H9 (cell line): ENCODE measurements around the gene TTN. TPM values are rescaled to one million over a fixed set of nuclear protein-coding genes. Genes with fewer than 3 reads are reported as not detected.

ENCODE experiments used
- DNase-seq: peaks from one replicate; pipeline ENCODE4 v3.0.0-alpha.2; 2017
- H2AFZ ChIP-seq: one replicate; pipeline ENCODE4 v1.6.1; 2013; ENCODE audit warnings: mild to moderate bottlenecking, low read length, control low read depth, moderate library complexity
- H2AK5ac ChIP-seq: 2 replicates; pipeline ENCODE4 v1.6.1; 2013; ENCODE audit warnings: low read length, control low read depth, mixed read lengths; ENCODE audit not compliant: insufficient read length
- H2BK120ac ChIP-seq: one replicate; pipeline ENCODE4 v1.6.1; 2013; ENCODE audit warnings: low read depth, mild to moderate bottlenecking, low read length, control low read depth, inconsistent platforms; ENCODE audit not compliant: poor library complexity, severe bottlenecking
- H2BK12ac ChIP-seq: 2 replicates; pipeline ENCODE4 v1.6.1; 2013; ENCODE audit warnings: low read length, control low read depth, mixed read lengths, low read depth; ENCODE audit not compliant: insufficient read length
- H2BK15ac ChIP-seq: 2 replicates; pipeline ENCODE4 v1.6.1; 2013; ENCODE audit warnings: low read depth, low read length, control low read depth
- H2BK20ac ChIP-seq: one replicate; pipeline ENCODE4 v1.6.1; 2013; ENCODE audit warnings: low read depth, mild to moderate bottlenecking, low read length, control low read depth, inconsistent platforms; ENCODE audit not compliant: poor library complexity, severe bottlenecking
- H2BK5ac ChIP-seq: 2 replicates; pipeline ENCODE4 v1.6.1; 2013; ENCODE audit warnings: low read length, control low read depth, mixed read lengths; ENCODE audit not compliant: insufficient read length
- H3K14ac ChIP-seq: 2 replicates; pipeline ENCODE4 v1.6.1; 2013; ENCODE audit warnings: low read length, control low read depth; ENCODE audit not compliant: insufficient read depth
- H3K18ac ChIP-seq: 2 replicates; pipeline ENCODE4 v1.6.1; 2013; ENCODE audit warnings: low read depth, mild to moderate bottlenecking, mixed read lengths, low read length, control low read depth; ENCODE audit not compliant: insufficient read length
- H3K23ac ChIP-seq: 2 replicates; pipeline ENCODE4 v1.6.1; 2013; ENCODE audit warnings: low read length, control low read depth, mixed read lengths, low read depth; ENCODE audit not compliant: insufficient read length
- H3K23me2 ChIP-seq: 2 replicates; pipeline ENCODE4 v1.6.1; 2013; ENCODE audit warnings: low read depth, mild to moderate bottlenecking, mixed read lengths, low read length, control low read depth; ENCODE audit not compliant: insufficient read length, poor library complexity, severe bottlenecking
- H3K27ac ChIP-seq: 2 replicates; pipeline ENCODE4 v1.5.1; 2013; ENCODE audit warnings: low read length, control low read depth, mixed read lengths, low read depth; ENCODE audit not compliant: insufficient read length
- H3K27me3 ChIP-seq: 2 replicates; pipeline ENCODE4 v1.6.1; 2013; ENCODE audit warnings: low read length, control low read depth, inconsistent platforms; ENCODE audit not compliant: insufficient read depth
- H3K4ac ChIP-seq: 2 replicates; pipeline ENCODE4 v1.6.1; 2013; ENCODE audit warnings: low read depth, mild to moderate bottlenecking, control low read depth, inconsistent platforms, low read length, moderate library complexity
- H3K4me1 ChIP-seq: 2 replicates; pipeline ENCODE4 v1.6.1; 2013; ENCODE audit warnings: low read length, control low read depth, inconsistent platforms; ENCODE audit not compliant: insufficient read depth
- H3K4me2 ChIP-seq: 2 replicates; pipeline ENCODE4 v1.6.1; 2013; ENCODE audit warnings: low read length, control low read depth, mixed read lengths; ENCODE audit not compliant: insufficient read length, insufficient read depth
- H3K56ac ChIP-seq: 2 replicates; pipeline ENCODE4 v1.6.1; 2013; ENCODE audit warnings: low read depth, mild to moderate bottlenecking, mixed read lengths, low read length, control low read depth; ENCODE audit not compliant: insufficient read length
- H3K79me1 ChIP-seq: 2 replicates; pipeline ENCODE4 v1.6.1; 2013; ENCODE audit warnings: low read depth, mild to moderate bottlenecking, moderate library complexity, low read length, control low read depth, inconsistent platforms; ENCODE audit not compliant: insufficient read depth, poor library complexity, severe bottlenecking
- H3K79me2 ChIP-seq: 2 replicates; pipeline ENCODE4 v1.6.1; 2013; ENCODE audit warnings: low read length, control low read depth, inconsistent platforms; ENCODE audit not compliant: insufficient read depth
- H3K9ac ChIP-seq: 2 replicates; pipeline ENCODE4 v1.6.1; 2013; ENCODE audit warnings: low read length, control low read depth, mixed read lengths; ENCODE audit not compliant: insufficient read length; ENCODE audit errors: extremely low read depth
- H3K9me3 ChIP-seq: one replicate; pipeline ENCODE4 v1.6.1; 2013; ENCODE audit warnings: low read depth, low read length, inconsistent platforms; ENCODE audit not compliant: control insufficient read depth
- H3T11ph ChIP-seq: one replicate; pipeline ENCODE4 v1.6.1; 2013; ENCODE audit warnings: mild to moderate bottlenecking, low read length, control low read depth, inconsistent platforms
- H4K20me1 ChIP-seq: one replicate; pipeline ENCODE4 v1.6.1; 2013; ENCODE audit not compliant: control insufficient read depth, insufficient read length, insufficient read depth
- H4K5ac ChIP-seq: 2 replicates; pipeline ENCODE4 v1.6.1; 2013; ENCODE audit warnings: low read depth, mild to moderate bottlenecking, mixed read lengths, low read length, control low read depth; ENCODE audit not compliant: insufficient read length
- H4K8ac ChIP-seq: replicated peaks from 2 replicates; pipeline ENCODE4 v1.6.1; 2013; ENCODE audit warnings: low read length, control low read depth, mixed read lengths, low read depth; ENCODE audit not compliant: insufficient read length
- H4K91ac ChIP-seq: 2 replicates; pipeline ENCODE4 v1.6.1; 2013; ENCODE audit warnings: low read depth, mild to moderate bottlenecking, moderate library complexity, mixed read lengths, low read length, control low read depth; ENCODE audit not compliant: insufficient read length
- H3K27ac Mint-ChIP-seq, 3 experiments: 2 replicates in 2 of 3; 3 replicates in 1 of 3; pipeline ENCODE4 v1.8.0; 2020 to 2021; ENCODE audit warnings: mixed read lengths in 3 of 3, mild to moderate bottlenecking in 1 of 3, moderate library complexity in 1 of 3
- H3K27me3 Mint-ChIP-seq: 2 replicates; pipeline ENCODE4 v1.8.0; 2021; ENCODE audit warnings: low read depth, mild to moderate bottlenecking, moderate library complexity, mixed read lengths
- H3K36me3 Mint-ChIP-seq, 3 experiments: 2 replicates in 2 of 3; 3 replicates in 1 of 3; pipeline ENCODE4 v1.8.0; 2020 to 2021; ENCODE audit warnings: low read depth in 3 of 3, mixed read lengths in 3 of 3; ENCODE audit not compliant: insufficient read depth in 1 of 3
- H3K4me1 Mint-ChIP-seq, 2 experiments: 2 replicates each; pipeline ENCODE4 v1.8.0; 2020; ENCODE audit warnings: mixed read lengths in 2 of 2
- H3K4me3 Mint-ChIP-seq, 2 experiments: 2 replicates in 1 of 2; 3 replicates in 1 of 2; pipeline ENCODE4 v1.8.0; 2020 to 2021; ENCODE audit warnings: mild to moderate bottlenecking in 2 of 2, mixed read lengths in 2 of 2, moderate library complexity in 1 of 2
- H3K9me3 Mint-ChIP-seq, 2 experiments: 2 replicates in 1 of 2; 3 replicates in 1 of 2; pipeline ENCODE4 v1.8.0; 2020; ENCODE audit warnings: mild to moderate bottlenecking in 2 of 2, mixed read lengths in 2 of 2, moderate library complexity in 1 of 2
- CTCF ChIP-seq: fragments of 200-600 bp; sonication (generic); conservative IDR thresholded peaks from 3 replicates; pipeline ENCODE4 v1.8.0; 2021; ENCODE audit warnings: antibody characterized with exemption, mild to moderate bottlenecking
- WGBS: extraction: QIAGEN DNeasy Blood & Tissue Kit; methylation state at CpG from one replicate; pipeline ENCODE4 v1.1.7; 2013; ENCODE audit warnings: missing lambda C conversion rate, low lambda C conversion rate, mixed read lengths; ENCODE audit not compliant: insufficient read length; ENCODE audit errors: extremely low coverage; 5-methylcytosine and 5-hydroxymethylcytosine counted together
- total RNA-seq: library from RNA; stranded (reverse); gene quantifications from 2 replicates; pipeline ENCODE4 v1.2.1, GENCODE V29; 2021

The TTN gene
- total RNA-seq, 1 experiment from 2014 or later = 0.70 TPM

- Histone ChIP-seq H2AK5ac (no peak overlapping the region), H3T11ph (no peak overlapping the region), H2AFZ (no peak overlapping the region), H4K20me1 (no peaks in the 10 kb centered on the region), H2BK20ac (no peak overlapping the region), H3K56ac (no peak overlapping the region), H2BK120ac (no peak overlapping the region), H3K23me2 (no peaks in the 10 kb centered on the region), H2BK5ac (no peak overlapping the region), H3K23ac (no peak overlapping the region), H3K4me2 (no peak overlapping the region), H3K79me1 (no peaks in the 10 kb centered on the region), H3K18ac (no peak overlapping the region), H2BK15ac (no peak overlapping the region), H3K9me3 (no peaks in the 10 kb centered on the region), H3K4ac (no peak overlapping the region), H3K27me3 (no peaks in the 10 kb centered on the region), H2BK12ac (no peak overlapping the region), H4K8ac (no peak overlapping the region), H3K79me2 (no peaks in the 10 kb centered on the region), H3K9ac (no peak overlapping the region), H4K91ac (no peak overlapping the region), H3K4me1 (no peaks in the 10 kb centered on the region), H3K27ac (no peak overlapping the region), H3K14ac (no peak overlapping the region), H4K5ac (no peak overlapping the region)
- Mint-ChIP-seq H3K36me3 (no peaks in the 10 kb centered on the region; a peak in 1 of 7 replicates), H3K27me3 (no peaks in the 10 kb centered on the region), H3K27ac (no peak overlapping the region), H3K4me1 (no peaks in the 10 kb centered on the region), H3K4me3 (no peak overlapping the region), H3K9me3 (peaks cover 0 to 2% of the 10 kb centered on the region in 2 experiments; a peak in 1 of 5 replicates)
- WGBS = no CpG with 5 or more reads among the region's 6 CpGs
- no peak for TF ChIP-seq CTCF
- DNase-seq = no peak
Observed at GRCh38 chr2:178702361-178702760, 104.9 kb downstream of the TTN start.
